Retinal pigment epithelial cell (primary cell): ENCODE results near the gene TMEM255A.
A peak's percentile ranks its signal among the peaks of the same experiment; 100 is the strongest.

Experiments used
- DNase-seq: peaks from one replicate; pipeline ENCODE4 v3.0.0-alpha.2; 2010; ENCODE audit warnings: low read depth
- H3K4me3 ChIP-seq: 2 replicates; pipeline ENCODE4 v1.5.1; 2011; ENCODE audit warnings: mild to moderate bottlenecking, low read length, control low read depth, moderate library complexity
- TF ChIP-seq, protein P1 (sequence below): conservative IDR thresholded peaks from 2 replicates; pipeline ENCODE4 v1.5.1; 2011; ENCODE audit warnings: low read depth, low read length, control low read depth, inconsistent platforms

Gene TMEM255A

DNA sequence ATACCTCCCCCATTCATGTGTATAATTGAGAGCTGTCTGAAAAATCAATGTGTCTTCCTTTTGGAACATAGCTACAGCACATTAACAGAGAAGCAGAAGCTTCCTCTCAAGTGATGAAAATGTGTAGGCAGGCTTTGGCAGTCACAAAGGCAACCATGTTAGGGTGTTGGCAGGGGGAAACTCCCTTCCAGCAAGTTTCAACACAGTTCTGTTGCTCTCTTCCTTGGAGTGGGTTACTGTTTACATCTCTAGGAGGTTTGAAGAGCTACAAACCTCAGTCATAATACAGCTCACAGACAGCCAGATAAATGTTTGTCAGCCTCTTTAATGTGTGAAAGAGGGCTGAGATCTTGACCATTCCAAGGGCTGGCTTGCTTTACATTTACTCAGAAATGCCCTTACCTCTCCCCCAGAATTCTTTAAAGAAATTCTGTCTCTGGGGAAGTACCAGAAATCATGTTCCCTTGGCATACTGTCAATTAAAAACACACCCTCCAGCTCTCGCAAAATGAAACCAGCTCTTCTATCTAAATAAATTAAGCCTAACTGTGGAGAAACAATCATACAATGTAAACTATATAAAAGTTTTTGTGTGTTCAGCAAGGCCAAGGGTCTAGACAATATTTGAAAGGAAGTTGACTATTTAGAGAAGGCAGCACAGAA is 41.8 kb downstream of the TMEM255A start:
- no peak for DNase-seq
- TF ChIP-seq, protein P1, sequence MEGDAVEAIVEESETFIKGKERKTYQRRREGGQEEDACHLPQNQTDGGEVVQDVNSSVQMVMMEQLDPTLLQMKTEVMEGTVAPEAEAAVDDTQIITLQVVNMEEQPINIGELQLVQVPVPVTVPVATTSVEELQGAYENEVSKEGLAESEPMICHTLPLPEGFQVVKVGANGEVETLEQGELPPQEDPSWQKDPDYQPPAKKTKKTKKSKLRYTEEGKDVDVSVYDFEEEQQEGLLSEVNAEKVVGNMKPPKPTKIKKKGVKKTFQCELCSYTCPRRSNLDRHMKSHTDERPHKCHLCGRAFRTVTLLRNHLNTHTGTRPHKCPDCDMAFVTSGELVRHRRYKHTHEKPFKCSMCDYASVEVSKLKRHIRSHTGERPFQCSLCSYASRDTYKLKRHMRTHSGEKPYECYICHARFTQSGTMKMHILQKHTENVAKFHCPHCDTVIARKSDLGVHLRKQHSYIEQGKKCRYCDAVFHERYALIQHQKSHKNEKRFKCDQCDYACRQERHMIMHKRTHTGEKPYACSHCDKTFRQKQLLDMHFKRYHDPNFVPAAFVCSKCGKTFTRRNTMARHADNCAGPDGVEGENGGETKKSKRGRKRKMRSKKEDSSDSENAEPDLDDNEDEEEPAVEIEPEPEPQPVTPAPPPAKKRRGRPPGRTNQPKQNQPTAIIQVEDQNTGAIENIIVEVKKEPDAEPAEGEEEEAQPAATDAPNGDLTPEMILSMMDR = no peak
- H3K4me3 ChIP-seq = no peak overlapping the region

DNA sequence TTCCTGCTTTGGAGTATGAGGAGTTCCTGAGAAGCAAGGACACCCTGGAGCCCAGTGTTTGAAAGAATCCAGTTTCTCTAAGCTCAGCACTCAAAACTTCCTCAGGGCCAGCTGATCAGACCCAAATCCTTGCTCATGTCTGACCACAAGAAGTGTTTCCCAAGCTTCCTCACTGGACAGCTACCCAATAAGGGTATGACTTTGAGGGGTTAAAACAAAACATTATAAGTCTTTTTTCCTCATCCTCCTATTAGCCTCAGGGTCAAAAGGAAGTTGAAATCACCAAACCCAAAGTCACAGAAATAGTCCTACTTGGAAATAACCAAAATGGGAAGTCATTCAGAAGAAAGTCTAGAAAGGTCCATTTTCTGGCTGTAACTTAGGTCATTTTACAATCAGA is 46.9 kb downstream of the TMEM255A start:
- H3K4me3 ChIP-seq = no peak overlapping the region
- DNase-seq = no peak
- TF ChIP-seq, protein P1 = no peak

DNA sequence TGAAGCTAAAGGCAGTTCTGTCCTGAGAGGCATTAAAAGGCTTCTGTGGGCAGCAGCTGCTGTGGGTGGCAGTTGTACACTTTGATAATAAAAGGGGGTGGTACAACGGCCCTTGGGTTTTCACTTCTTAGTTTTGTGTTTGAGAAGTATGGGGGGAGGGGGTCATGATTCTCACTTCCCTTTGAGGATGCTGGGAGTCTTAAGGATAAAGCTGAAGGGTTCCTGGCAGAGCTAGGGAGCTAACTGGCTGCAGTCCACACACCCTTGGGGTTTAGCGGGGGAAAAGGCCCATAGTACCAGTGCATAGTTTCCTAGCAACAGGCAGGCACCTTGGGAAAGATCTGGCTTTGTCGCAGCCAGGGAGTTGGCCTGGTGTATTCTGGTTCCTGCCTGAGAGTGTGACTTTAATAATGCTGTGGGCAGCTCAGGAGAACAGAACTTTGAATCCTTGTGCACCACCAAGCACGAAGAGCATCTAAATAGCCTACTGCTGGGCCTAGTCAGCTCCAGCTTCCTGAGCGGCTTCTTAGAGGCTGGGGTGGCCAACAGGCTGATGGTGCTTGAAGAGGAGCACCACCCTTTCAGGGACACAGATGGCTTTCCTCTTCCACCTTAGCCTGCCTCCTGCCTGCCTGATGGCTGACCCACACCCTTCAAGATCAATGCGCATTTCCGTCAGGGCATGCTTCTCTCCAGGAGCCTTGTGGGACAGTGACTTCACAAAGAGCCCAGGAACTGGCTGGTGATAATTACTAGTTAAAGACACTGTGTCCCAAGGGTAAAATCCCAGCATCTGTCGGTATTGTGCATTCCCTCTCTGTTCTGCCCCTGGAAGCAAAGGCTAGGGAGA is 48.2 kb downstream of the TMEM255A start:
- no peak overlapping the region for H3K4me3 ChIP-seq
- TF ChIP-seq, protein P1 = no peak
- no peak for DNase-seq

DNA sequence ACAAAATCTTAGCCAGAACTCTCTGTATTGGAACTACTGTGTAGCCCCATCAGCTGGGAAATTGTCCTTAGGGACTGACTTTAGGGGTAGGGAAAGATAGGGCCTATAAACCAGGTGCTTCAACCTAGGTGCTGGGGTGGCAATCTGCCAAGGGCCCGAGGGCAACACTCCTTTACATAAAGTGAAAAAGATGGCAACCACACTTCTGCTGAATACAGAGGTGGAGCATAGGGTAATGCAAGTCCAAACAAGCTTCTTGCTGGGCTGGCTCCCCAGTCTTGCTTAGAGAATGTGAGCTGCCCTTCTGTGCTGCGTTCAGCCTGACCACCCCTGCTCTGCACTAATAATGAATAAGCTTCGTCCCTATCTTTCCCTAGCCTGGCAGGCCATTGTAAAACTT is 50.9 kb downstream of the TMEM255A start:
- DNase-seq = no peak
- TF ChIP-seq, protein P1 = no peak
- H3K4me3 ChIP-seq = no peak overlapping the region

DNA sequence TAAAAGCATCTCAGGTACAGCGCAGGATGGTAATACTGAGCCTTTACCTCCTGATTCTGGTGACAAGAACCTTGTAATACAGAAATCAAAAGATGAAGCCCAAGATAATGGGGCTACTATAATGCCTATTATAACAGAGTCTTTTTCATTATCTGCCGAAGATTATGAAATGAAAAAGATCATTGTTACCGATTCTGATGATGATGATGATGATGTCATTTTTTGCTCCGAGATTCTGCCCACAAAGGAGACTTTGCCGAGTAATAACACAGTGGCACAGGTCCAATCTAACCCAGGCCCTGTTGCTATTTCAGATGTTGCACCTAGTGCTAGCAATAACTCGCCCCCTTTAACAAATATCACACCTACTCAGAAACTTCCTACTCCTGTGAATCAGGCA is 57.5 kb downstream of the TMEM255A start:
- H3K4me3 ChIP-seq = no peak overlapping the region
- DNase-seq = no peak
- TF ChIP-seq, protein P1 = no peak

DNA sequence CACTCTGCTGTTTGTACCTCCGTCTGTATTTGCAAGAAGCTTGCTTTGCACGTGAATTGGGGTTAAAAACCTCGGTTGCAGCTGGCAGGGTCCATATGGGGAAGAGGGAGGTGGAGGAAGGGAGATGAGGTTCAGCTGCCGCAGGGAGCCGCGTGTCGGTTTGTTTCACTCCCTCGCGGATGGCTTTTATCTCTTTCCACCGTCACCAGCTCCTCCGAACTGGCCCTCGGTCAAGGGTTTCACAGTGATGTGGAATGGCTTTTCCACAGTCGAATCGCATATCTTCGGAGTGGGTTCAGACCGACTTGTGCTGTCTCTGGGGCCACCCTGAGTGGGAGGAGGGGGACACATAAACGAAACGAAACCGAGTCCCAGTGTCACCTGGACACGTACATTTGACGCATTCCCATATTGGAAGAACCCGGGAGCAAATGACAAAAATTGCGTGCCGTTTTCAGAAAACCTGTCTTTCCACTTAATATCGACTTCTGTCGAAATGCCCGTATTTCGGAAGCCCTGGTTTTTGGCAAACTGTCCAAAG is 59.7 kb downstream of the TMEM255A start:
- peak overlapping the region; percentile 60 for H3K4me3 ChIP-seq
- DNase-seq = no peak
- TF ChIP-seq, protein P1 = no peak
